GM18498 (cell line): ENCODE measurements around the gene CHMP4B.
A peak's percentile ranks its signal among the peaks of the same experiment; 100 is the strongest.

ENCODE experiments used
- ATAC-seq: cut with Tn5 transposase; IDR thresholded peaks from one replicate; pipeline ENCODE4 v1.9.1; 2021; ENCODE audit warnings: mild to moderate bottlenecking, moderate library complexity; ENCODE audit not compliant: unreplicated experiment

The CHMP4B gene, protein sequence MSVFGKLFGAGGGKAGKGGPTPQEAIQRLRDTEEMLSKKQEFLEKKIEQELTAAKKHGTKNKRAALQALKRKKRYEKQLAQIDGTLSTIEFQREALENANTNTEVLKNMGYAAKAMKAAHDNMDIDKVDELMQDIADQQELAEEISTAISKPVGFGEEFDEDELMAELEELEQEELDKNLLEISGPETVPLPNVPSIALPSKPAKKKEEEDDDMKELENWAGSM

DNA sequence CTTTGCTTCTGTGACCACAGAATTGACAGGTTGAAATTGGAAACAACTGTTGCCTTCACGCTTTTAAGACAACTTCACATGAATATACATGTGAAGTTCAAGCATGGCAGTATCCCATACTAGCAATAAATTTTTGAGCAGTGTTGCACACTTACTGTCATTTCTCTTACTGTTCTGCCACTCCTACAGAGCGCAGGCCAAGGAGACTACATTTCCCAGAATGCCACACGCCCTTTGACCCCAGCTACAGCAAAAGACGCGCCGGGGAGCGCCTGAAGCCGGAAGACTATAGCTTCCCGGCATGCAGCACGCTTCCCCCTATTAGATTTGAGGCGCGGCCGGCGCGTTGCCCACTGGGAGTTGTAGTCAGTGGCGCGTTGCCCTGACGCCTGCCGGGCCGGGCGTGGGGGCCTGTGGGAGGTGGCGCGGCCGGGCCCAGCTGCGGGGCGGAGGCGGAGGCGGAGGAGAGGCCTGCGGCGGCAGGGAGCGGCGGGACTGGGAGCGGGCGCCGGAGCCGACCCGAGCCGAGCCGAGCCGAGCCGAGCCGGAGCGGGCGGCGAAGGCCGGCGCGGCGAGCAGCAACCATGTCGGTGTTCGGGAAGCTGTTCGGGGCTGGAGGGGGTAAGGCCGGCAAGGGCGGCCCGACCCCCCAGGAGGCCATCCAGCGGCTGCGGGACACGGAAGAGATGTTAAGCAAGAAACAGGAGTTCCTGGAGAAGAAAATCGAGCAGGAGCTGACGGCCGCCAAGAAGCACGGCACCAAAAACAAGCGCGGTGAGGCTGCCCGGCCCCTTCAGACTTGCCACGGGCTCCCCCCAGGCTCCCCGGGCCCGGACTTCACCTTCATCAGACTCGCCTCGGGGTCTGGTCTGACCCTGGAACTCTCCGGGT lies at the start of gene CHMP4B:
CHMP4B (plus strand) TSS at position 464 of the 891 bp plus-strand sequence; CDS start at position 585, 121 bp downstream.
- ATAC-seq = peak; percentile 97

DNA sequence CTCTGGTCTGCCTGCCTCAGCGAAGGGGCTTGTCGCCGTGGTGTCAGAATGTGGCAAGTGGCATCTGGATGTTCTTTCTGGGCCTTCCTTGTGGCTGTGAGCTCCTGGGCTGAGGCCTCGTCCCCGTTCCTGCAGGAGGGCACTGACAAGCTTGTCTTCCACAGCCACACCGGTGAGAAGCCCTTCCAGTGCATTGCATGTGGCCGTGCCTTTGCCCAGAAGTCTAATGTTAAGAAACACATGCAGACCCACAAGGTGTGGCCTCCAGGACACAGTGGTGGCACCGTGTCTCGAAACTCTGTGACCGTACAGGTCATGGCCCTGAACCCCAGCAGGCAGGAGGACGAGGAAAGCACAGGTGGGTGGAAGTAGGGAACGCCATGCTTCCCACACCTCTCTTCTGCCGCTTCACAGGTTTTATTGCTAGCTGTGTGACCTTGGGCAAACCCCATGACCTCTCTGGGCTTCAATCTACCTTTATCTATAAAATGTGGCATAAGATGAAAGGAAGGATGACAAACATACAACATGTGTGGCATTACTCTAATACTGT lies 49.4 kb upstream of the CHMP4B start:
- no peak for ATAC-seq

DNA sequence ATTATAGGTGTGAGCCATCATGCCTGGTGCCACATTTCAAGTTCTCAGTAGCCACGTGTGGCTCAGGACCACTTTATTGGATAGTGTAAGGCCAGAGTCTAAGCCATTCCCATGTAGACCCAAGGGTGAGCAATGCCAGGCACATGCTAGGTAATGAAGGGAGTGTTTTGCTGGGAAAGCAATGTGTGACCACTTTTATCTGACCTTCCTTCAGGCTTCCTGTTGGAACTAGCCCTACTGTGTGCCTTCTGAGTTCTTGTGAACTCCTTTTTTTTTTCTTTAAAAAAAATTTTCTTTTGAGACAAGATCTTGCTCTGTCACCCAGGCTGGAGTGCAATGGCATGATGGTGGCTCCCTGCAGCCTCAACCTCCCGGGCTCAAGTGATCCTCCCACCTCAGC lies 46.0 kb upstream of the CHMP4B start:
- no peak for ATAC-seq

DNA sequence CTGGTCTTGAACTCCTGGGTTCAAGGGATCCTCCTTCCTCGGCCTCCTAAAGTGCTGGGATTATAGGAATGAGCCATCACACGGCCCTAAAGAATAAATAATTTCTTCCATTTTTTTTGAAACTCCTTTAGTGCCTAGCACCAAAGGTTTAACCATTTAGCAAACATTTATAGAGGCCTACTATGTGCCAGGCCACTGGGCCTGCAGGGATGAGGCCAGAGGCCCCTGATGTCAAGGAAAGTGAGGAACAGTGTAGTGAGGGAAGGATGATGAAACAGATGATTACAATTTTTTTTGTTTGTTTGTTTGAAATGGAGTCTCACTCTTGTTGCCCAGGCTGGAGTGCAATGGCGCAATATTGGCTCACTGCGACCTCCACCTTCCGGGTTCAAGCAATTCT lies 45.6 kb upstream of the CHMP4B start:
- ATAC-seq = no peak

DNA sequence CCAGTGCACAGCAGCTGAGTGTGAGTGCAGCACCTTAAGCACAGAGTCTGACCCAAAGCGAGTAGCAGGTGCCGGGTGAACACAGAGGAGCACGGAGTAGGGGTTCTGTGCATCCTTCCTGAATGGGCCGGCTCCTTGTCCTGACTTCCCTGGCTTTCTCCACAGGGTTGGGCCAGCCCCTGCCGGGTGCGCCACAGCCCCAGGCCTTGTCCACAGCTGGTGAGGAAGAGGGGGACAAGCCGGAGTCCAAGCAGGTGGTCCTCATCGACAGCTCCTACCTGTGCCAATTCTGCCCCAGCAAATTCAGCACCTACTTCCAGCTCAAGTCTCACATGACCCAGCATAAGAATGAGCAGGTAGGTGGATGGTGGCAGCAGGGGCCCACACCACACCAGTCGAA lies 44.5 kb upstream of the CHMP4B start:
- ATAC-seq = no peak

DNA sequence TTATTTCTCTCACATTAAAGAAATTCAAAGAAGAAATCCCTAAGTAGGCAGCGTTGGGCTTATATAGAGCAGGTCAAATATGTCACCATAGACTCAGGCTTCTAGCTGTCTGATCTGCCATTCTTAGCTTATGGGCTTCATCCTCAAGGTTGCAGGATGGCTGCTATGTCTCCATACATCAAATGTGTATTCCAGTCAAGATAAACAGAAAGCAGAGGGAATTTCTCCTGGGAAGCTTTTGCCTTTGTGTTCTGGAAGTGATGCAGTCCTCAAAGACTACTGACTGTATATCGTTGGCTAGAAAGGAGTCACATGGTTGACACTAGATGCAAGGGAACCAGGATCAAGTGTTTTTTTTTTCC lies 43.4 kb upstream of the CHMP4B start:
- ATAC-seq = no peak

DNA sequence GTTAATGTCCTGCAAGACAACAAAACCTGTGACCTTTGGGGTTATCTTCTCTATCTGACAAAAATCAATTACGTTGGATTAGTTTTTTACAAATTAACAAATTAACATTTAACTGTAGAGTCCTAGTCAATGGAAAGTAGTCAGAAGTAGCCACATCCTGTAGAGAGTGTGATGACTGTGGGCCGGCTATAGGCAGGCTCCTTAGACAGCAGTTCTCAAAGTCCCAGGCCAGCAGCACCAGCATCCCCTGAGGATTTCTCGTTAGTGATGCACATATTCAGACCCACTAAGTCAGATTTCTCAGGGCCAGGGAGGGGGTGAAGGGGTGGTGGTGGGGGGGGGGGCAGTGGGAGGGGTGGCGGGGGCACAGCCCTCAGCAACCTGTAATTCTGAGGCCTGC lies 42.1 kb upstream of the CHMP4B start:
- no peak for ATAC-seq

DNA sequence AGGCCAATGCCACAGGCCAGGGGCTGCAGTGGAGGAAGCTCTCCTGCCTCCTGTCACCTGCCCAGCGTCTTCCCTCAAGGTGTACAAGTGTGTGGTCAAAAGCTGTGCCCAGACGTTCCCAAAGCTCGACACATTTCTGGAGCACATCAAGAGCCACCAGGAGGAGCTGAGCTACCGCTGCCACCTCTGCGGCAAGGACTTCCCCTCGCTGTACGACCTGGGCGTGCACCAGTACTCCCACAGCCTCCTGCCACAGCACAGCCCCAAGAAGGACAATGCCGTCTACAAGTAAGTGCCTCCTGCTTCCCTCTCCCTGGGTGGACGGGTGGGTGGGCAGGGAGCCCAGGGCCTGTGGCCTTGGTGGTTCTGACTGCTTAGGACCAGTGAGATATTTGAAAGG lies 41.1 kb upstream of the CHMP4B start:
- ATAC-seq = no peak

DNA sequence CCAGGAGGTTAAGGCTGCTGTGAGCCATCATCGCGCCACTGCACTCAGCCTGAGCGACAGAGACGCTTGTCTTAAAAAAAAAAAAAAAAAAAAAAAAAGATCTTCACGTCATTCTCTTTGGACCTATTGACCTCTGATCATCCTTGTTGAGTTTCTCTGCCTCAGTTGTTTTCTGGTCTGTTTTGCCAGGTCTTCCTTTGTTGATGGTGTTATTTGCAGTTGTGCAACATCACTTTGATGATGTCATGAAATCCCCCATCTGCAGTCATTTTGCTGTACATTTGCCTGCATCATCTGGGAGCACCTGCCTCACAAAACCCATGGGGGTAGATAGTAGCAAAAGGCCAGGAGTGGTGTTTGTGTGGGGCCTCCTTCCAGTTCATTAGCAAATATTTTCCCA lies 39.2 kb upstream of the CHMP4B start:
- no peak for ATAC-seq

DNA sequence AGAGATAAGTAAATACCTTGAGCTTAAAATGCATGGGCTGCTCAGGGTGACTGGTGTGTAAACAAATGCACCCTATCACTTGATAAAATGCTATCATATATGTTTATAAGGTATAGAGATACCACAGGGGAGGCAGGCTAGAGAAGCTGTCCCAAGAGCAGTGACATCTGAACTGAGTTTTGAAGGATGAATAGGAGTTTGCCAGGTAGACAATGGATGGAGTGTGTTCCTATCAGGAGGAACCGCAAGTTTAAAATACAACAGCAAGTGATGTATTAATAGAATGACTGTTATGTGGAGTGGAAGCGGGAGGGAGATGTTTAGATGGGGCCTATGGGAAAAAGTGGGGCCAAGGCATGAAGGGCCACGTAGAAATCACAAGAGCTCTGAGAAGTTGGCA lies 38.7 kb upstream of the CHMP4B start:
- no peak for ATAC-seq

DNA sequence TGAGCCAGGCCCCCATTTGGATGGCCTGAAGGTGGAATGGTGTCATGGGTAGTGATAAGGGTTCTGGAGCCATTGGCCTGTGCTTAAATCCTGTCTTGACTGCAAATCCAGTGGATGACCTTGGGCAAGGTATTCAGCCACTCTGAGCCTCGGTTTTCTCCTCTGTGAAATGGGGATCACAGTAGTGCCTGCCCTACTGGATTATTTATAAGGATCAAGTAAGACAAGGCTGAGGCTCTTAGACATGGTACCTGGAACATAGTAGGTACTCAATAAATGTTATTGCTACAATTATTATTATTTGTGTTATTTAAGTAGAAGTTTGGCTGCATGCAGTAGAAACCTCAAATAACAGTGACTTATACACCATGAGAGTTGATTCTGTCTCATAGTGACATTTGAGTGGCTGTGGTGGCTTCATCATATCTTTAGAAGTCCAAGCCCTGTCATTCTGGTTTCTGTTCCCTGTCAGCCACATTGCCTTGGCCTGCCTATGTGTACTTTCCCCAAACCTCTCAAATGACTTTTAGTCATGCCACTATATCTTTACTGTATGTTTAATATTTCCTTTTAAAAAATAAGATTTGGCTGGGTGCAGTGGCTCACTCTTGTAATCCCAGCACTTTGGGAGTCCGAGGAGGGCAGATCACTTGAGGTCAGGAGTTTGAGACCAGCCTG lies 37.6 kb upstream of the CHMP4B start:
- ATAC-seq = peak; percentile 64

DNA sequence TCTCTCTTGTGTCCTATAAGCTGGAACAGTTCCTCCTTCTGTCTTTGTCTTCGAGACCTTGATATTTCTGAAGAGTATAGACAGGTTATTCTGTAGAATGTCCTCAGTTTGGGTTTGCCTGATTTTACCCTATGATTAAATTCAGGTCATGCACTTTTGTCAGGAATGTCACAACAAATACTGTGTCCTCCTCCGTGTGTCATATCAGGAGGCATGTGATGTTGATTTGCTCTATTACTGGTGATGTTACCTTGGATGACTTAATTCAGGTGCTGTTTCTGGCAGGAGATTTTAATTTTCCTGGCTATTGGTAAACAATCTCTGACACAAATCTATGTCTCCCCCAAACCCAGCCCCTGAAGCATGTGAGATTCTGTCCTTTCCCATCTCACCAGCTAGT lies 33.3 kb upstream of the CHMP4B start:
- ATAC-seq = no peak

DNA sequence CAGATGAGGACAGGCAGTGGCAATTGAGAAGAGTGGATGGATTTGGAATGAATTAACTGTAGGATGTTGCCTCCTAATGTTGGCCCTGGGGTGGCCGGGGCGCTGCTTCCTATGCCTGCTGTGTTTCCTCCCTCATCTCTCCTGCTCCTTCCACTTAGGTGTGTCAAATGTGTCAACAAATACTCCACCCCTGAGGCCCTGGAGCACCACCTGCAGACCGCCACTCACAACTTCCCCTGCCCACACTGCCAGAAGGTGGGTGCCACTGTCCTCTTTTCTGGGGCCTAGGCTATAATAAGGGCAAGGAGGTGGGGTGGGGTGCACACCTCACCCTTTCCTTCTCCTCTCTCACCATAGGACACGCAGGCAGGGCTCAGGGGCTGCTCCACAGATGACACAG lies 30.0 kb upstream of the CHMP4B start:
- no peak for ATAC-seq

DNA sequence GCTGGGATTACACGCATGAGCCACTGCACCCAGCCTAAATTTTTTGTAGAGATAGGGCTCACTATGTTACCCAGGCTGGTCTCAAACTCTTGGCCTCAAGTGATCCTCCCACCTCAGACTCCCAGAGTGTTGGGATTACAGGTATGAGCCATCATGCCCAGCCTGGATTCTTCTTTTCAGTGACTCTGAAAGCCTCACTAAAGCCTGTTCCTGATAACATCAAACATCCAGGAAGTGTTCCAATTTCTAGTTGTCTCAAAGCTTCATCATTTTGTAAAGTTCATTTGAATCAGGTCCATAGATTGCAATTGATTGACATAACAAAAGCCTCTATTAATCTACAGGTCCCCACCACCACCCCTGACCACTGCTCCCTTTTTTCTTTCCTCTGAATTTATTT lies 29.2 kb upstream of the CHMP4B start:
- no peak for ATAC-seq

DNA sequence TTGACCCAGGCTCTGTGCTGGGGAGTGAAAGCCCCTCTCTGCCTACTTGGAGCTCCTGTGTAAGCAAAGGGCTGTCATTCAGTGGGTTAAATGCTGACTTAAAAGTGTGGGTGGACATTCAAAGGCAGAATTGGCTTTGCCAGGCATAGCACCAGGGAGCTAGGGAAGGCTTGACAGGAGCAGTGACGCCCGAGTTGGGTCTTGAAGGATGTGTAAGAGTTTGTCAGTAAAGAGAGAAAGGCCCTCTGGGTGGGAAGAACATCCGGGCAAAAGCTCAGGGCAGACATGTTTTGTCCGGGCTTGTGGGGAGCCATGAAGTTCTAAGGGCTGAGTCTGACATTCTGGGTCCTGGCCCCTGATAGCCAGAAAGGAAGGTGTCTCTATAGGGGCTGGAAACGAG lies 27.9 kb upstream of the CHMP4B start:
- no peak for ATAC-seq

DNA sequence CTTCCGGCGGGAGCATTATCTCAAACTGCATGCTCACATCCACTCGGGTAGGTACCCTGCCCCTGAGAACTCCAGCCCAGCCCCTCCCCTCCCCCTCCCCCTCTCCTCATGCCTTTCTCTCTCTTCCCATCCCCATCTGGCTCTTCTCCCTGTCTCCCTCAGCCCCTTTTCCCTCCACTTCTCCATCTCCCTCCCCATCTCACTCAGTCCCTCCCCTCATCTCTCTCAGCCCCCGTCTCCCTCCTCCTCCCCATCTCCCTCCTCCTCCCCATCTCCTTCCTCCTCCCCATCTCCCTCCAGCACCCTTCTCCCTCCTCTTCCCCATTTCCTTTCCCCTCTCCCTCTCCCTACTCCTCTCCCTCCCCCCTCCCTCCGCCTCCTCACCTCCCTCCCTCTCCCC lies 27.3 kb upstream of the CHMP4B start:
- ATAC-seq = no peak

DNA sequence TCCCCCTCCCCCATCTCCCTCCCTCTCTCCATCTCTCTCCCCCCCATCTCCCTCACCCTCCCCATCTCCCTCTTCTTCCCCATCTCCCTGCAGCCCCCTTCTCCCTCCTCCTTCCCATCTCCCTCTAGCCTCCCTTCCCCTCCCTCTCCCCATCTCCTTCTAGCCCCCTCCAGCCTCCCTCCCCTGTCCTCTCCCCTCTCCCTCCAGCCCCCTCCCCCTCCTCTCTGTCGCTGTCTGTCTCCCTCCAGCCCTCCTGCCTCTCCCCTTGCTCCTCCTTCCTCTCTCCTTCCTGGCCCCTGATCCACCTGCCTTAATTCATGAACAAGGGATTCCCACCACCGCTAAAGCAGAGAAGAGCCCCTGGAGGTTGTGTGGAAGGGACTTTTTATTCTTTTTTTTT lies 26.9 kb upstream of the CHMP4B start:
- ATAC-seq = no peak

DNA sequence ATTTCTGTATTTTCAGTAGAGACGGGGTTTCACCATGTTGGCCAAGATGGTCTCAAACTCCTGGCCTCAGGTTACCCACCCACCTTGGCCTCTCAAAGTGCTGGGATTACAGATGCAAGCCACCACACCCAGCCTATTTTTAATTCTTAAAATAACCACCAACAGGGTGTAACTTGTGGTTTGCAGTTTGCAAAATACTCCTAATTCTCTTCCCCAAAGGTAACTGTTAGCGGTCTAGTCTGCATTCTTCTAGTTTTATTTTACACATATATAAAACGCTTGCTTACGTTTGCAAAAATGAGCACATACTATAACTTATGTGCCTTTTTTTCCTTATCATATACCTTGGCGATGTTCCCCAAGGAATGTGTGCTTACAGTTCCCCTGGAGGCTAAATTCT lies 25.6 kb upstream of the CHMP4B start:
- no peak for ATAC-seq

DNA sequence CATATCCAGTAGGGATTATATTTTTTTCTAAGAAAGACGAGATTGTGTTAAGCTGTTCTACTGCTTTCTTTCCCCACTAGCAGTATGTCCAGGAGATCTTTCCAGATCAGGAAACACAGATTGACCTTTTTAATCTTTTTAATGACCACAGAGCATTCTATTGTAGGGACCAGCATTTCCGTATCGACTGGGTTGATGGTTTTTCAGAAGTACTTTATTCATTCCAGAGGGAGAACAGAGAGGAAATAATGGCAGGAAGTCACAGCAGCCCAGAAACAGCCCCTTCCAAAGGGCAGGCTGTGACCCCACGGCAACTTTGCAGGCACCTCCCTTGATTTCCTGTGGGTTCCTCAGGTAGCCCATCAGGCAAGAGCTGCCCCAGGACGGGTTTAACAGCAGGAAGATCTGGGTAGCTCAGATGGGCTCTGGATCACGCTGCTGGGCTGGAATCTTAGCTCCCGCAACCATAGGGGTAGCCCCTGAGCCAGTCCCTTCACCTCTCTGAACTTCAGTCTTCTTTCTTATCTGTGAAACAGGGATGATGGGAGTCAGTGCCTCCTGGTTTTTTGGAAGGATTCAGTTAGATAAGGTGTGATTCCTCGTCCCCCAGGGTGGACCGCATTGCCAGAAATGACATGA lies 23.8 kb upstream of the CHMP4B start:
- no peak for ATAC-seq

DNA sequence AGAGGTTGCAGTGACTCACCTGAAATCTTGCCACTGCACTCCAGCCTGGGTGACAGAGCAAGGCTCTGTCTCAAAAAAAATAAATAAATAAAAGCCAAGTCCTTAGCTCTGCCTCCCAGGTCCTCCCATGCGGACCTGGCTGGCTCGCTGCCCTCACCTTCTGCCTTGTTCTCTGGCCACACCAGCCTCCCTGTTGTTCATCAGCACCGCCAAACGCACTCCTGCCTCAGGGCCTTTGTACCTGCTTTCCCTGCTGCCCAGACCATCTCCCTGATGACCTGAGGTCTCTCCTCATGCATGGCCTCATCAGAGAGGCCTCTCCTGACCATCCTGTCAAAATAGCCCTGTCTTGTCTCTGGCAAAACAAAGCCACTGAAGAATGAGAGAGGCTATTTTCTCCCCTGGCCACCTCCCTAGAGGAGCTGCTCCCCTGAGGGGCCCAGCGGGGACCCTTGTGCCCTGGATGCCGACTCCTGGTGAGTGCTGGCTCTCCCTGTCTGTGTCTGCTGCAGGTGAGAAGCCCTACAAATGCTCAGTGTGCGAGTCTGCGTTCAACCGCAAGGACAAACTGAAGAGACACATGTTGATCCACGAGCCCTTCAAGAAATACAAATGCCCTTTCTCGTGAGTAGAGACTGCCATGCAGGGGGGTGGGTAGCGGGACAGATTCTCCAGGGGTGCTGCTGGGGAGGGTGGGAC lies 22.6 kb upstream of the CHMP4B start:
- ATAC-seq = no peak
